ENCODE data around the gene GBA3. TPM values are rescaled to one million over a fixed set of nuclear protein-coding genes. Genes with fewer than 3 reads are reported as not detected.

The GBA3 gene
- total RNA-seq, 1 experiment from 2014 or later = not detected

- no peak for TF ChIP-seq CTCF (conservative IDR thresholded peaks at IDR 0.05)
These were observed 97.9 kb downstream of the GBA3 start for GRCh38 chr4:22790631-22791030.

More at GRCh38 chr4:22790631-22791030, 97.9 kb downstream of the GBA3 start:
- Histone ChIP-seq H3K27ac (ENCODE audit: insufficient read length, low read depth, low read length) (no peak overlapping the region), H2BK5ac (ENCODE audit: insufficient read length, low read length) (no peak overlapping the region), H3K18ac (ENCODE audit: insufficient read length, low read depth, low read length) (no peak overlapping the region), H3K79me1 (ENCODE audit: insufficient read depth, low read depth, low read length, poor library complexity, severe bottlenecking) (no peaks in the 10 kb centered on the region), H3K23me2 (ENCODE audit: insufficient read length, low read depth, low read length, poor library complexity, severe bottlenecking) (no peaks in the 10 kb centered on the region), H3K27me3 (ENCODE audit: insufficient read depth, low read length) (no peaks in the 10 kb centered on the region), H3K23ac (ENCODE audit: insufficient read length, low read depth, low read length) (no peak overlapping the region), H3K14ac (ENCODE audit: insufficient read depth, low read length) (no peak overlapping the region), H2AK5ac (ENCODE audit: insufficient read length, low read length) (no peak overlapping the region), H3K9ac (ENCODE audit: extremely low read depth, insufficient read length, low read length) (no peak overlapping the region), H2BK15ac (ENCODE audit: low read depth, low read length) (no peak overlapping the region), H3K4ac (ENCODE audit: low read depth, low read length) (no peak overlapping the region), H3K4me2 (ENCODE audit: insufficient read depth, insufficient read length, low read length) (no peak overlapping the region), H4K20me1 (ENCODE audit: control insufficient read depth, insufficient read depth, insufficient read length) (no peaks in the 10 kb centered on the region), H4K8ac (replicated peaks; ENCODE audit: insufficient read length, low read depth, low read length) (no peak overlapping the region), H3K79me2 (ENCODE audit: insufficient read depth, low read length) (no peaks in the 10 kb centered on the region), H3K9me3 (ENCODE audit: control insufficient read depth, low read depth, low read length) (no peaks in the 10 kb centered on the region), H3K4me1 (ENCODE audit: insufficient read depth, low read length) (no peaks in the 10 kb centered on the region; the same call in 1 of the 2 replicates), H2BK120ac (ENCODE audit: low read depth, low read length, poor library complexity, severe bottlenecking) (no peak overlapping the region), H3T11ph (ENCODE audit: low read length) (no peak overlapping the region), H2AFZ (ENCODE audit: low read length) (no peak overlapping the region), H2BK12ac (ENCODE audit: insufficient read length, low read depth, low read length) (no peak overlapping the region), H2BK20ac (ENCODE audit: low read depth, low read length, poor library complexity, severe bottlenecking) (no peak overlapping the region), H3K56ac (ENCODE audit: insufficient read length, low read depth, low read length) (no peak overlapping the region), H4K5ac (ENCODE audit: insufficient read length, low read depth, low read length) (no peak overlapping the region), H4K91ac (ENCODE audit: insufficient read length, low read depth, low read length) (no peak overlapping the region)
- no peak for DNase-seq
- H3K9me3 Mint-ChIP-seq = no peaks in the 10 kb centered on the region; a peak in 1 of 5 replicates
- H3K27me3 Mint-ChIP-seq (ENCODE audit: low read depth) = no peaks in the 10 kb centered on the region
- H3K4me1 Mint-ChIP-seq = no peaks in the 10 kb centered on the region
- H3K36me3 Mint-ChIP-seq (ENCODE audit: insufficient read depth in 1 of 3, low read depth in 3 of 3) = no peaks in the 10 kb centered on the region
- WGBS (ENCODE audit: extremely low coverage, insufficient read length, low lambda C conversion rate) = no CpG with 5 or more reads among the region's 2 CpGs
- H3K27ac Mint-ChIP-seq = no peak overlapping the region
- no peak overlapping the region for H3K4me3 Mint-ChIP-seq
